TTC549 (cell line): ENCODE measurements around the gene SESTD1.
"Not testable (repeated sequence)": the region's sequence is repeated elsewhere in the genome, so short reads cannot be mapped to it uniquely, and the experiment has no call there.

Source experiments
- FAIRE-seq: peaks from 2 replicates; lab custom pipeline; 2012; peaks lifted over from hg19 to GRCh38; lab: Jason Lieb, UNC

SESTD1 gene

GRCh38 chr2:179239195-179239594 lies 25.4 kb downstream of the SESTD1 start:
- no peak for FAIRE-seq

GRCh38 chr2:179238027-179238426 lies 26.6 kb downstream of the SESTD1 start:
- no peak for FAIRE-seq

GRCh38 chr2:179237209-179237946 lies 27.3 kb downstream of the SESTD1 start:
- no peak for FAIRE-seq

- no peak for FAIRE-seq
Observed at GRCh38 chr2:179235463-179236108, 29.0 kb downstream of the SESTD1 start.

GRCh38 chr2:179234658-179235240 lies 29.9 kb downstream of the SESTD1 start:
- FAIRE-seq: no peak

- no peak for FAIRE-seq
Observed at GRCh38 chr2:179233626-179234430, 30.8 kb downstream of the SESTD1 start.

- FAIRE-seq: no peak
Observed at GRCh38 chr2:179233083-179233490, 31.5 kb downstream of the SESTD1 start.

GRCh38 chr2:179226961-179227259 lies 37.7 kb downstream of the SESTD1 start:
- no peak for FAIRE-seq

GRCh38 chr2:179226203-179226960 lies 38.2 kb downstream of the SESTD1 start:
- no peak for FAIRE-seq

GRCh38 chr2:179224361-179224760 lies 40.3 kb downstream of the SESTD1 start:
- no peak for FAIRE-seq

GRCh38 chr2:179222076-179222475 lies 42.6 kb downstream of the SESTD1 start:
- FAIRE-seq: no peak

- FAIRE-seq: peak; percentile 82
Observed at GRCh38 chr2:179218848-179219594, 45.6 kb downstream of the SESTD1 start.

- not testable (repeated sequence) for FAIRE-seq
Observed at GRCh38 chr2:179214671-179215070, 50.0 kb downstream of the SESTD1 start.

GRCh38 chr2:179211355-179211754 lies 53.3 kb downstream of the SESTD1 start:
- no peak for FAIRE-seq

- FAIRE-seq: not testable (repeated sequence)
Observed at GRCh38 chr2:179208277-179208676, 56.4 kb downstream of the SESTD1 start.

GRCh38 chr2:179207047-179207446 lies 57.6 kb downstream of the SESTD1 start:
- no peak for FAIRE-seq

GRCh38 chr2:179201869-179202268 lies 62.8 kb downstream of the SESTD1 start:
- no peak for FAIRE-seq

GRCh38 chr2:179195926-179196590 lies 68.6 kb downstream of the SESTD1 start:
- not testable (repeated sequence) for FAIRE-seq

- no peak for FAIRE-seq
Observed at GRCh38 chr2:179195141-179195540, 69.5 kb downstream of the SESTD1 start.

- no peak for FAIRE-seq
Observed at GRCh38 chr2:179193759-179194394, 70.8 kb downstream of the SESTD1 start.
